GM18502 (cell line): ENCODE results near the gene TRIM33.
A peak's percentile ranks its signal among the peaks of the same experiment; 100 is the strongest.
"Not testable (repeated sequence)": the region's sequence is repeated elsewhere in the genome, so short reads cannot be mapped to it uniquely, and the experiment has no call there.

Experiments
- ATAC-seq: cut with Tn5 transposase; IDR thresholded peaks from one replicate; pipeline ENCODE4 v1.9.1; 2021; ENCODE audit warnings: mild to moderate bottlenecking; ENCODE audit not compliant: unreplicated experiment, poor library complexity

The TRIM33 gene

GRCh38 chr1:114367810-114368209 is 143.2 kb downstream of the TRIM33 start:
- no peak for ATAC-seq

GRCh38 chr1:114363230-114363629 is 147.8 kb downstream of the TRIM33 start:
- not testable (repeated sequence) for ATAC-seq

GRCh38 chr1:114359791-114360190 is 151.2 kb downstream of the TRIM33 start:
- no peak for ATAC-seq

- no peak for ATAC-seq
Observed at GRCh38 chr1:114355240-114355639, 155.8 kb downstream of the TRIM33 start.

GRCh38 chr1:114353262-114353661 is 157.7 kb downstream of the TRIM33 start:
- peak; percentile 78 for ATAC-seq

GRCh38 chr1:114352797-114353196 is 158.2 kb downstream of the TRIM33 start:
- ATAC-seq, result no peak

GRCh38 chr1:114350731-114351445 is 160.1 kb downstream of the TRIM33 start:
- ATAC-seq, result no peak

GRCh38 chr1:114349891-114350605 is 161.0 kb downstream of the TRIM33 start:
- ATAC-seq, result no peak

GRCh38 chr1:114347431-114348209 is 163.4 kb downstream of the TRIM33 start:
- no peak for ATAC-seq

- peak; percentile 98 for ATAC-seq
Observed at GRCh38 chr1:114346480-114347029, 164.4 kb downstream of the TRIM33 start.

GRCh38 chr1:114345930-114346479 is 165.0 kb downstream of the TRIM33 start:
- peak; percentile 46 for ATAC-seq

GRCh38 chr1:114344656-114345055 is 166.3 kb downstream of the TRIM33 start:
- ATAC-seq, result no peak
